WTC11 (cell line): ENCODE data around the gene MST1R.

ENCODE experiments used
- CREB1 ChIP-seq: sonication (generic); formaldehyde crosslinking; IDR thresholded peaks from 2 replicates; pipeline ENCODE4 v1.8.0; 2023; ENCODE audit warnings: mild to moderate bottlenecking, missing genetic modification reagents
- NR2C2 ChIP-seq: sonication (generic); formaldehyde crosslinking; IDR thresholded peaks from 2 replicates; pipeline ENCODE4 v1.8.0; 2022; ENCODE audit warnings: mild to moderate bottlenecking, missing genetic modification reagents
- SP1 ChIP-seq: sonication (generic); formaldehyde crosslinking; conservative IDR thresholded peaks from 2 replicates; pipeline ENCODE4 v1.8.1; 2022; ENCODE audit warnings: missing genetic modification reagents
- TF ChIP-seq, protein P1 (sequence below): sonication (generic); formaldehyde crosslinking; IDR thresholded peaks from 2 replicates; pipeline ENCODE4 v1.8.1; 2022; ENCODE audit warnings: missing genetic modification reagents, borderline replicate concordance
- TF ChIP-seq, protein P2 (sequence below): sonication (generic); formaldehyde crosslinking; IDR thresholded peaks from 2 replicates; pipeline ENCODE4 v1.8.0; 2022; ENCODE audit warnings: mild to moderate bottlenecking, missing genetic modification reagents

DNA sequence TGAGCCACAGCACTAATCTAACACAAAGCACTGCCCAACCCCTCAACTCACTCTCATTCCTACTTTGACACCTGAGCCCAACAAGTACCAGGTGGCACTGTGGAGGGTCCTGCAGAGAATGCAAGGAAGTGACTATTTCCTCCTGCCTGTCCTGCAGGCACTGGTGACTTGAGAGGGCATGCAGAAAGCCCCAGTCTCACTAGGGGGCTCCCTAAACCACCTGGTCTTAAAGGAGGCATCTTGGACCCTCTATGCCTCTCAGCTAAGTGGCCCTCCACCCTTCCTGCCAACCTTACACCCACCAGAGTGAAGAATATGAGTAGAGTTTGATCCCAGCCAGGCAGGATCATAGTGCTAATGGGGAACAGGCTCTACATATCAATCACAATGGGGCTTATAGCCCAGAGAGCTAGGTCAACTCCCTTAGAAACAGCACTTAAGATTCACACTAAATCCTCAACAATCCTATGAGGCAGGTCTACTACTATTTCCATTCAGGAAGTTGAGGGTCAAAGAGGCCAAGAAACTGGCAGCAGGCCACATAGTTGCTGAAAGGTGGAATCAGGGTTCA is 62.5 kb downstream of the MST1R start:
- TF ChIP-seq, protein P1, sequence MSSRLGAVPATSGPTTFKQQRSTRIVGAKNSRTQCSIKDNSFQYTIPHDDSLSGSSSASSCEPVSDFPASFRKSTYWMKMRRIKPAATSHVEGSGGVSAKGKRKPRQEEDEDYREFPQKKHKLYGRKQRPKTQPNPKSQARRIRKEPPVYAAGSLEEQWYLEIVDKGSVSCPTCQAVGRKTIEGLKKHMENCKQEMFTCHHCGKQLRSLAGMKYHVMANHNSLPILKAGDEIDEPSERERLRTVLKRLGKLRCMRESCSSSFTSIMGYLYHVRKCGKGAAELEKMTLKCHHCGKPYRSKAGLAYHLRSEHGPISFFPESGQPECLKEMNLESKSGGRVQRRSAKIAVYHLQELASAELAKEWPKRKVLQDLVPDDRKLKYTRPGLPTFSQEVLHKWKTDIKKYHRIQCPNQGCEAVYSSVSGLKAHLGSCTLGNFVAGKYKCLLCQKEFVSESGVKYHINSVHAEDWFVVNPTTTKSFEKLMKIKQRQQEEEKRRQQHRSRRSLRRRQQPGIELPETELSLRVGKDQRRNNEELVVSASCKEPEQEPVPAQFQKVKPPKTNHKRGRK (CRISPR knock-in tag), result no peak
- TF ChIP-seq CREB1 (CRISPR knock-in tag) (no peak), SP1 (CRISPR knock-in tag) (no peak), NR2C2 (no peak)
- TF ChIP-seq, protein P2, sequence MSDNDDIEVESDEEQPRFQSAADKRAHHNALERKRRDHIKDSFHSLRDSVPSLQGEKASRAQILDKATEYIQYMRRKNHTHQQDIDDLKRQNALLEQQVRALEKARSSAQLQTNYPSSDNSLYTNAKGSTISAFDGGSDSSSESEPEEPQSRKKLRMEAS (CRISPR knock-in tag), result no peak
